GM06990 (cell line): ENCODE results near the gene CTU2.

ENCODE experiments used
- DNase-seq: peaks from one replicate; pipeline ENCODE4 v3.0.0-alpha.2; 2011; ENCODE audit not compliant: insufficient read length; ENCODE audit errors: extremely low read depth
- H3K27me3 ChIP-seq: replicated peaks from 2 replicates; pipeline ENCODE4 v1.6.0; 2011; ENCODE audit warnings: low read length; ENCODE audit not compliant: control insufficient read depth, insufficient read depth
- H3K36me3 ChIP-seq: 2 replicates; pipeline ENCODE4 v1.5.1; 2011; ENCODE audit warnings: low read length; ENCODE audit not compliant: control insufficient read depth, insufficient read depth
- H3K4me3 ChIP-seq: replicated peaks from 2 replicates; pipeline ENCODE4 v1.5.1; 2011; ENCODE audit warnings: low read depth, mild to moderate bottlenecking, control low read depth, low read length
- TF ChIP-seq, protein P1 (sequence below): IDR thresholded peaks from 2 replicates; pipeline ENCODE4 v1.5.1; 2011; ENCODE audit warnings: low read length, control low read depth, mild to moderate bottlenecking, inconsistent platforms; ENCODE audit not compliant: insufficient read depth, poor library complexity, severe bottlenecking

Gene CTU2

GRCh38 chr16:88669980-88670379, 36.3 kb upstream of the CTU2 start:
- Histone ChIP-seq H3K4me3 (no peak overlapping the region), H3K36me3 (no peaks in the 10 kb centered on the region; the same call in none of the 2 replicates), H3K27me3 (no peaks in the 10 kb centered on the region)
- TF ChIP-seq, protein P1, sequence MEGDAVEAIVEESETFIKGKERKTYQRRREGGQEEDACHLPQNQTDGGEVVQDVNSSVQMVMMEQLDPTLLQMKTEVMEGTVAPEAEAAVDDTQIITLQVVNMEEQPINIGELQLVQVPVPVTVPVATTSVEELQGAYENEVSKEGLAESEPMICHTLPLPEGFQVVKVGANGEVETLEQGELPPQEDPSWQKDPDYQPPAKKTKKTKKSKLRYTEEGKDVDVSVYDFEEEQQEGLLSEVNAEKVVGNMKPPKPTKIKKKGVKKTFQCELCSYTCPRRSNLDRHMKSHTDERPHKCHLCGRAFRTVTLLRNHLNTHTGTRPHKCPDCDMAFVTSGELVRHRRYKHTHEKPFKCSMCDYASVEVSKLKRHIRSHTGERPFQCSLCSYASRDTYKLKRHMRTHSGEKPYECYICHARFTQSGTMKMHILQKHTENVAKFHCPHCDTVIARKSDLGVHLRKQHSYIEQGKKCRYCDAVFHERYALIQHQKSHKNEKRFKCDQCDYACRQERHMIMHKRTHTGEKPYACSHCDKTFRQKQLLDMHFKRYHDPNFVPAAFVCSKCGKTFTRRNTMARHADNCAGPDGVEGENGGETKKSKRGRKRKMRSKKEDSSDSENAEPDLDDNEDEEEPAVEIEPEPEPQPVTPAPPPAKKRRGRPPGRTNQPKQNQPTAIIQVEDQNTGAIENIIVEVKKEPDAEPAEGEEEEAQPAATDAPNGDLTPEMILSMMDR = no peak
- no peak for DNase-seq

- no peak overlapping the region for H3K4me3 ChIP-seq
- no peak for DNase-seq
- H3K27me3 ChIP-seq = no peaks in the 10 kb centered on the region
- TF ChIP-seq, protein P1 = no peak
- H3K36me3 ChIP-seq = no peaks in the 10 kb centered on the region; the same call in none of the 2 replicates
Measured at GRCh38 chr16:88671806-88672205, 34.5 kb upstream of the CTU2 start.

DNA sequence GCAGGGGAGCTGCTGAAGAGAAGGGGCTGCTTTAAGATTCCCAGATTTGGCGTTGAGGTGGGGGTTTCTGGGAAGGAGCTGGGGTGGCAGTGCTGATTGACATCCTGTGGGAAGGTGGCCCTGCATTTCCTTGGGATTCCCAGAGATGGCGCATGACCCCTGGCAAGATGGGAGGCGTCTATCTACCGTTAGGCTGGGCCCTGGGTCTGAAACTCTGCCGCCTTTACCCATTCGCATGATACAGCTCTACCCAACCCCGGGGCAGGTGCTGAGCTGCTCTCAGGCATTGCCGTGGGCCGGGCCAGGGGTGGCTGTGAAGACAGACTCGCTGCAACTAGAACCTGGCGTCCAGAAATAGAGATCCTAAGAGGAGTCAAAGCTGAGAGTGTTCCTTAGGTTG, 33.5 kb upstream of the CTU2 start:
- H3K27me3 ChIP-seq = no peaks in the 10 kb centered on the region
- DNase-seq = no peak
- TF ChIP-seq, protein P1 = no peak

DNA sequence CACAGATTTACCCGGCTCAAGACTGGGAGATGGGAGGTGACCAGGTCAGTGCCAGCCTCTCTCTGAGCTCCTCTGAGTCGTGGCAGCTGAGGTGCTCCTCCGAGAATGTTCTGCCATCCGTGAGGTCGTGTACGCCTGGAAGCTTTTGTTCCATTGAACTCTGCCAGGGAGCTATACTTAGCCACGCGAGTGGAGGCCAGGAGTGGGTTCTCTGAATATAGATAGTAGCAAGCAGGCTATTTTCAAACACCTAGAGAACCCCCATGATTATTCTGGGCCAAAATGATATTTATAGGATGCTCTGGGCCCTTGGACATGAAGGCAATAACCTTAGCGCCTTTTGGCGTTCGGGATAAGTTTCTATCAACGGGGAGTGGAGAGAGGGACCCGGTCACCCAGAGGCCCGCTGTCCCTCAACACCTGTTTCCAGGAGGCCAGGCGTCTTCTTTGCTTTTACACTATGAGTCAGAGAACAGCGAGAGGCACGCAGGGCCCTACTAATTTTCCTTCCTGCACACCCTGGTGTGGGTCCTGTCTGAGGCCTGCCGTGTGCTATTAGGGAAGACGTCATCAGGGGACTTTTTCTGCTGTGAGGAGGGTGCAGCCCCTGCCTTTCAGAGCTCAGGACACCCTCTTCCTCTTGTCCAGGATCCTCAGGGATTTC, 32.5 kb upstream of the CTU2 start:
- TF ChIP-seq, protein P1 = no peak
- Histone ChIP-seq H3K4me3 (no peak overlapping the region), H3K36me3 (peaks cover 3% of the 10 kb centered on the region), H3K27me3 (no peaks in the 10 kb centered on the region)
- DNase-seq = no peak

More for the DNA sequence above, 33.5 kb upstream of the CTU2 start:
- no peak overlapping the region for H3K4me3 ChIP-seq
- peaks cover 3% of the 10 kb centered on the region for H3K36me3 ChIP-seq

GRCh38 chr16:88676502-88677242, 29.6 kb upstream of the CTU2 start:
- Histone ChIP-seq H3K36me3 (peaks cover 3% of the 10 kb centered on the region), H3K27me3 (no peaks in the 10 kb centered on the region), H3K4me3 (no peak overlapping the region)
- TF ChIP-seq, protein P1 = no peak
- no peak for DNase-seq
